ENCODE data around the gene INMT. TPM values are rescaled to one million over a fixed set of nuclear protein-coding genes. Genes with fewer than 3 reads are reported as not detected.
"Not testable (repeated sequence)": the region's sequence is repeated elsewhere in the genome, so short reads cannot be mapped to it uniquely, and the experiment has no call there.

Gene INMT
- not detected in 2 replicates for total RNA-seq (2014; rRNA removed; shearing (Covaris generic); ENCODE audit: low replicate concordance)

GRCh38 chr7:30751696-30752273 lies at the start of gene INMT:
TSS of gene INMT (plus strand) at chr7:30752135. CDS start at chr7:30752151, 16 bp downstream.
- in situ Hi-C loops (cut with HindIII; ENCODE audit: low pct_unique_long_range_greater_than_20kb, low sequenced_read_pairs): no loop called here
- DNase-seq (ENCODE audit: low read depth): no peak

GRCh38 chr7:30702200-30702599 lies 49.7 kb upstream of the INMT start:
- in situ Hi-C loops (cut with HindIII; ENCODE audit: low pct_unique_long_range_greater_than_20kb, low sequenced_read_pairs): no loop called here
- no peak for DNase-seq (ENCODE audit: low read depth)

DNA sequence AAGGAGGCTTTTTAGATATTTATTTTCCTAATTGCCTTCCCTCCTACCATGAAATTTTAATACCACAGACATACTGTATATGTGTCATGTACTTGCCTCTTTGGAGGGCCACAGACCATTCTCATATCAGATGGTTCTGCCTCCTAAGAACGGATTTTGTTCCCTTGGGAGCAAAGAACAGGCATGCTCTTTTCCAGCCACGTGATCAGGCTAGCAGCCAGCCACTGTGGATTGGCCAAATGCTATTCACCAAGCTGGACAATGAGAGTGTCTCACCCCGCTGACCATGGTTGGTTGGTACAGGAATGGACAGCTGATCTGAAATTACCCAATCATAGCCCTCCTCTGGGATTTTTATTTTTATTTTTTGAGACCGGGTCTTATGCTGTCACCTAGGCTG lies 48.2 kb upstream of the INMT start:
- DNase-seq (ENCODE audit: low read depth): no peak
- in situ Hi-C loops (cut with HindIII; ENCODE audit: low pct_unique_long_range_greater_than_20kb, low sequenced_read_pairs): no loop called here

GRCh38 chr7:30705008-30705407 lies 46.9 kb upstream of the INMT start:
- in situ Hi-C loops (cut with HindIII; ENCODE audit: low pct_unique_long_range_greater_than_20kb, low sequenced_read_pairs): no loop called here
- no peak for DNase-seq (ENCODE audit: low read depth)

DNA sequence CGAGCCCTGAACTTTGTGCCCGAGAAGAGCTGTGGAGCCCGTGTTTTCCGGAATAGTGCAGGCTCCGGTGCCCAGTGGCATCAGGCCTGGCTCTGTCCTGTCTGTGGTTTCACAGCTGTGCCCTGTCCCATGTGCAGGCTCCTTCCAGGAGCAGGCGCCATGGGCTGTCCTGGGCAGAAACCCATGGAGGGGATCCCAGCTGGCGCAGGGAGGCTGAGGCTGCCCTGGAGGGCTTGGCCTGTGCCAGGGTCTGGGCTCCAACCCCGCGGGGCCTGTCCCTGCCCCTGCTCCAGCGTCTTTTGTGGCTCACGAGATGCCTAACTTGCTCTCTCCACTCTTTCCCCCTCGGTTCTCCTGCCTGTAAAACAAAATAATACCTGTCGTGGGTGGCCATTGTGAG lies 46.3 kb upstream of the INMT start:
- in situ Hi-C loops (cut with HindIII; ENCODE audit: low pct_unique_long_range_greater_than_20kb, low sequenced_read_pairs): no loop called here

GRCh38 chr7:30706316-30706715 lies 45.6 kb upstream of the INMT start:
- in situ Hi-C loops (cut with HindIII; ENCODE audit: low pct_unique_long_range_greater_than_20kb, low sequenced_read_pairs): no loop called here
- DNase-seq (ENCODE audit: low read depth): no peak

More for the DNA sequence above, 46.3 kb upstream of the INMT start:
- DNase-seq (ENCODE audit: low read depth): no peak

DNA sequence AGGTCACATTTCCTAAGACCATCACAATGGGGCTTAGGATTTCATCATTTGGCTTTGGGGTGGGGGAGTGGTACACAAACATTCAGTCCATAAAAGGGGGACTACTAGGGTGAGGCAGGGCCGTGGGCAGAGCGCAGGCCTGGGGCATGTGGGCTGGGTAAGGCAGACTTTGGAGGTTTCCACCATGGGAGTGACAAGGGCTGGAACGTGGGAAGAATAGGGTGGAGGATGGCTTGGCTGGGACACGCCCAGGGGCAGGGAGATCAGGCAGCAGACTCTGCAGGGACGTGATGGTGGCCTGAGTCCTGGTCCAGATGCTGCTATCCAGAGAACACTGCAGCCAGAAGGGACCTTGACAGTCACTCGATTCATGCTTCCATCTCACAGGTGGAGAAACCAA lies 45.0 kb upstream of the INMT start:
- DNase-seq (ENCODE audit: low read depth): no peak
- in situ Hi-C loops (cut with HindIII; ENCODE audit: low pct_unique_long_range_greater_than_20kb, low sequenced_read_pairs): no loop called here

DNA sequence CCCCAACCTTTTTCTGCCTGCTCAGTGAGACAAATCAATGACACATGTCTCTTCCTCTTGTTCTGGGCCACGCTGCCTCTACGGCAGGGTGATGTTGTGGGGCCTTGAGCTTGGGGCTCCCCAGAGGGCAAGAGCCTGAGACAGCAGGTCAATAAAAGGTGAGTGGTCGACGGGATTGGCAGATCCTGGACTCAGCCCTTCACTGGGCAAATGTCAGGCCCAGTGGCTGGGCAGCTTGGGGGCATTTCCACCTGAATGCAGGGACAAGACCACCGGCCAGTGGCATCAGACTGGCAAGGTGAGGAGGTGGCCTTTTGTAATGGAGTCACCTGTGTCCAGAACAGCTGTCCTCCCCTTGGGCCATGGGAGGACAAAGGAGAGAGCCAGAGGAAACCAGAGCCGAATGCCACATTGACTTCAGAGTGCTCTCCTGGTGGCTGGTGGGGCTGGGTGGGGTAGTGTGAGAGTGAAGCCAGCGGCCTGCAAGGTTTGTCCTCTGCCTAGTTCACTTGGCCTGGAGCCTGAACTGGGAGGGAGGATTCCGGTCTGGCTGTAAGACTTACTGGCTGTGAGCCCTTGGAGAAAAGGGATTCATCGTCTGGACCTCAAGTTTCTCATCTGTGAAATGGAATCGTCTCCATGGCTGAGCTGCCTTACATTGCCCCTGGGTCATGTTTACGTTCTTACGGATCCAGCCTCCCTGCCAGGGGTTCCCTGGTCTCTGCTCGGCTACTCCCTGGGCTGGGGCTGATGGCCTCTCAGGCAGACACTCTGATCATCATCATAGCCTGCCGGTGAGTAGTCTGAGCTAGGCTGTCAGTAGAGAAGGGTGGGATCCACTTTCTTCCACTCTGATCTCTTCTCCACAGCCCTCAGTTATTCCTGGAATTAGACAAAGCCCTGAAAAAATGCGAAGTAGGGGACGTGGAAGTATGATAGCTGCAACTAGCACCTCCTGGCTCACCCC lies 44.3 kb upstream of the INMT start:
- no peak for DNase-seq (ENCODE audit: low read depth)
- in situ Hi-C loops (cut with HindIII; ENCODE audit: low pct_unique_long_range_greater_than_20kb, low sequenced_read_pairs): no loop called here

- DNase-seq (ENCODE audit: low read depth): no peak
- in situ Hi-C loops (cut with HindIII; ENCODE audit: low pct_unique_long_range_greater_than_20kb, low sequenced_read_pairs): no loop called here
Observed at GRCh38 chr7:30708412-30708811, 43.5 kb upstream of the INMT start.

DNA sequence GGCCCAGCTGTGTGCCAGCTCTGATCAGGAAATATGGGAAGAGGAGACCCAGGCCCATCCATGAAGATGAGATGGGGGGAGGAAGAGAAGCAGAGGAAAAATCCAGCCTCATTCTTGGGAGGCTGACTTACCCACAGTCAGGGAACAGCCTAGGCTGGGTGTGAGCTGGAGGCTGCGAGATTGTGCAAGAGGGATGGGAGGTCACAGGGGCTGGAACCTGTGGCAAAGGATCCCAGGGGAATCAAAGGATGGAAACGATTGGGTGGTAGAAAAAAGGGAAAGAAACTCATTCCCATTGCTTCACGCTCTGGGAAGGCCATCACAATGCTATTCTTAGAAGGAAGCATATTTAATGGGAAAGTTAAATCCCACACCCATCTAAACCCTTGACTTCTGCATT lies 43.0 kb upstream of the INMT start:
- in situ Hi-C loops (cut with HindIII; ENCODE audit: low pct_unique_long_range_greater_than_20kb, low sequenced_read_pairs): no loop called here
- no peak for DNase-seq (ENCODE audit: low read depth)

DNA sequence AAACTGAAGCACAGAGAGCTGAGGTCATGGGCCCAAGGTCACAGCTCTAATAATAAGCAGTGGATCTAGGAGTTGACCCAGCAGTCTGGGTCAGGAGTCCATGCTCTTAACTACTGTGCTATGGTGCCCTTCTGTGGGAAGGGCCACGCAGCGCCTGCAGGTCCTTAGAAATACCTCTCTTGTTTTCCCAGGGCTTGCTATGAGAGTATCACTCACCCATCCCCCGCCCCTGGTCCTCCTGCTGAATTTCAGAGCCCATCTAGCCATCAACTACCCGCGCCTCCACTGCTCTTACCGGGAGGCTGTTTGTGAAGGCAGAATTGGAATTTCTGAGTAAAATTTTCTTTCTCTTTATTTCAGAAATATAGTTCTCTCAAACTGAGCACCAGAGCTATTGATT lies 42.4 kb upstream of the INMT start:
- in situ Hi-C loops (cut with HindIII; ENCODE audit: low pct_unique_long_range_greater_than_20kb, low sequenced_read_pairs): no loop called here
- no peak for DNase-seq (ENCODE audit: low read depth)

GRCh38 chr7:30710669-30711068 lies 41.3 kb upstream of the INMT start:
- no peak for DNase-seq (ENCODE audit: low read depth)
- in situ Hi-C loops (cut with HindIII; ENCODE audit: low pct_unique_long_range_greater_than_20kb, low sequenced_read_pairs): no loop called here

- no peak for DNase-seq (ENCODE audit: low read depth)
- in situ Hi-C loops (cut with HindIII; ENCODE audit: low pct_unique_long_range_greater_than_20kb, low sequenced_read_pairs): no loop called here
Observed at GRCh38 chr7:30713392-30713791, 38.5 kb upstream of the INMT start.

- no peak for DNase-seq (ENCODE audit: low read depth)
- in situ Hi-C loops (cut with HindIII; ENCODE audit: low pct_unique_long_range_greater_than_20kb, low sequenced_read_pairs): no loop called here
Observed at GRCh38 chr7:30714129-30714528, 37.8 kb upstream of the INMT start.

GRCh38 chr7:30717181-30717580 lies 34.8 kb upstream of the INMT start:
- in situ Hi-C loops (cut with HindIII; ENCODE audit: low pct_unique_long_range_greater_than_20kb, low sequenced_read_pairs): no loop called here
- peak; percentile 4 for DNase-seq (ENCODE audit: low read depth)

DNA sequence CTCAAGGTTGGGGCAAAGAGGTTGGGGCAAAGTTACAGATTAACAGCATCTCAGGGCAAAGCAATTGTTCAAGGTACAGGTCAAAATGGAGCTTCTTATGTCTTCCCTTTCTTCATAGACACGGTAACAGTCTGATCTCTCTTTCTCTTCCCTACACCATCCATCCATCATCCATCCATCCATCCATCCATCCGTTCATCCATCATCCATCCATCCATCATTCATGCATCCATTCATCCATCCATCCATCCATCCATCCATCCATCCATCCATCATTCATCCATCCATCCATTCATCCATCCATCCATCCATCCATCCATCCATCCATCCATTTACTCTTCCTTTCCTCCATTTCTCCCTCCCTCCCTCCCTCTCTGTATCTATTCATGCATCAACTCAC lies 32.5 kb upstream of the INMT start:
- DNase-seq (ENCODE audit: low read depth); in situ Hi-C loops (cut with HindIII; ENCODE audit: low pct_unique_long_range_greater_than_20kb, low sequenced_read_pairs): not testable (repeated sequence)

- DNase-seq (ENCODE audit: low read depth): no peak
- in situ Hi-C loops (cut with HindIII; ENCODE audit: low pct_unique_long_range_greater_than_20kb, low sequenced_read_pairs): no loop called here
Observed at GRCh38 chr7:30721211-30721610, 30.7 kb upstream of the INMT start.

GRCh38 chr7:30722187-30722586 lies 29.7 kb upstream of the INMT start:
- no peak for DNase-seq (ENCODE audit: low read depth)
- in situ Hi-C loops (cut with HindIII; ENCODE audit: low pct_unique_long_range_greater_than_20kb, low sequenced_read_pairs): no loop called here

GRCh38 chr7:30722671-30723070 lies 29.3 kb upstream of the INMT start:
- in situ Hi-C loops (cut with HindIII; ENCODE audit: low pct_unique_long_range_greater_than_20kb, low sequenced_read_pairs): no loop called here

DNA sequence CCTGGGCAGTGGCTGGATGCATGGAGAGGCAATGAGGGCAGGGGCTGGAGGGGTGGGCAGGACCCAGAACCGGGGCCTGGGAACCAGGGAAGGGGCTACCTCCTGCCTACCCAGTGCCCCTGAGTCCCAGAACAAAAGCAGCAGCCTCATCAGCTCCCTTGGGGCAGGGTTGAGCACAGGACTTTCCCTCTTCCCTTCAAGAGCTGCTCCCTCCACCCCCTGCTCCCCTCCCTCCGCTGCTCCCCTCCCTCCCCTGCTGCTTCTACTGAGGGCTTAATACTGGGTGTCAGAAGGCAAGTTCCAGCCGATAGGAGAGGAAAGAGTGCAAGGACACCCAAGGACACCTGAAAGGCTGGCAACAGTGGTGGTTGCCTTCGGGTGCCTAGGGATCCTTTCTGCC lies 28.2 kb upstream of the INMT start:
- in situ Hi-C loops (cut with HindIII; ENCODE audit: low pct_unique_long_range_greater_than_20kb, low sequenced_read_pairs): no loop called here
- DNase-seq (ENCODE audit: low read depth): no peak

More at GRCh38 chr7:30722671-30723070, 29.3 kb upstream of the INMT start:
- no peak for DNase-seq (ENCODE audit: low read depth)
